Heart left ventricle (tissue), 16 donors: ENCODE results near the gene LIN37. TPM values are rescaled to one million over a fixed set of nuclear protein-coding genes. Genes with fewer than 3 reads are reported as not detected.
A peak's percentile ranks its signal among the peaks of the same experiment; 100 is the strongest.

Source experiments
- ATAC-seq, 4 donors: fragments of 200-7000 bp; cut with Tn5 transposase; one replicate each; pipeline ENCODE4 v1.9.1; 2020 to 2022; ENCODE audit warnings: moderate library complexity in 4 of 4, mild to moderate bottlenecking in 3 of 4, moderate number of reproducible peaks in 1 of 4
- DNase-seq, 5 donors: peaks; one replicate each; pipeline ENCODE4 v3.0.0-alpha.2; 2020
- H3K27ac ChIP-seq, 12 donors: fragments of 200-600 bp; sonication (generic) in 4 of 12; one replicate each; pipeline versions ENCODE4 v1.5.0 to v1.8.0; 2016 to 2022; ENCODE audit warnings: mild to moderate bottlenecking in 2 of 12
- H3K27me3 ChIP-seq, 9 donors: fragments of 200-600 bp; sonication (generic) in 2 of 9; one replicate each; pipeline versions ENCODE4 v1.5.1 to v1.8.0; 2016 to 2022; ENCODE audit warnings: mild to moderate bottlenecking in 3 of 9
- H3K36me3 ChIP-seq, 9 donors: fragments of 200-600 bp; sonication (generic) in 2 of 9; one replicate each; pipeline versions ENCODE4 v1.5.0 to v1.8.0; 2018 to 2022; ENCODE audit warnings: mild to moderate bottlenecking in 2 of 9
- H3K4me1 ChIP-seq, 12 donors: fragments of 200-600 bp; sonication (generic) in 4 of 12; one replicate each; pipeline versions ENCODE4 v1.5.0 to v1.8.0; 2016 to 2022; ENCODE audit warnings: mild to moderate bottlenecking in 3 of 12
- H3K4me3 ChIP-seq, 12 donors: fragments of 200-600 bp; sonication (generic) in 4 of 12; one replicate each; pipeline versions ENCODE4 v1.5.0 to v1.8.0; 2017 to 2022; ENCODE audit warnings: mild to moderate bottlenecking in 9 of 12, moderate library complexity in 4 of 12
- H3K9me3 ChIP-seq, 12 donors: fragments of 200-600 bp; sonication (generic) in 4 of 12; one replicate each; pipeline versions ENCODE4 v1.5.0 to v1.8.0; 2016 to 2022; ENCODE audit warnings: mild to moderate bottlenecking in 1 of 12
- CTCF ChIP-seq, 12 donors: fragments of 200-600 bp; sonication (generic) in 4 of 12; IDR thresholded peaks; one replicate each; pipeline versions ENCODE4 v1.5.0 to v1.8.0; 2018 to 2022; ENCODE audit warnings: antibody characterized with exemption in 12 of 12, mild to moderate bottlenecking in 5 of 12
- POLR2A ChIP-seq, 2 donors: fragments of 450-650 bp; IDR thresholded peaks; one replicate each; pipeline ENCODE4 v1.6.1; 2017; ENCODE audit warnings: antibody characterized with exemption in 2 of 2, mild to moderate bottlenecking in 2 of 2, moderate library complexity in 2 of 2
- WGBS, 4 donors: extraction: QIAGEN DNeasy Blood & Tissue Kit in 2 of 4; methylation state at CpG; one replicate each; pipeline versions ENCODE4 v1.1.5 to v1.1.7; 2013 to 2018; 5-methylcytosine and 5-hydroxymethylcytosine counted together
- intact Hi-C, 10 donors: fragments of 100-400 bp; cut with DNase I; formaldehyde crosslinking; loops; one replicate each; pipeline versions ENCODE4 v1.11.1 to v1.14.2; 2022
- polyA plus RNA-seq, 2 donors: library from polyadenylated mRNA; stranded (reverse); fragments of 200-250 nt; gene quantifications; one replicate each; pipeline ENCODE4 v1.2.3, GENCODE V29; 2013
- total RNA-seq, 9 donors: library from RNA; depleted of rRNA in 2 of 9; stranded (reverse); fragments of >200 nt in 2 of 9; fragmentation: NEBNext Ultra II Directional in 3 of 9; extraction: Animal tissue kit (Norgen Biotek cat#: 25700) in 3 of 9; gene quantifications; one replicate each; pipeline versions ENCODE4 v1.1.0 to v1.2.4, GENCODE V29; 2016 to 2023
- donor health status: ischemic (EF 13 %, LVEDD 7.1; RV severe dilation, severe dysfunction).
- donor health status: healthy with polysubstance abuse.
- donor health status: DM: no; HTN: yes; CAD: no.
- donor health status: DM: no; HTN: no; CAD: no.
- donor health status: ischemic (EF 25% LVEDD 6.9; RV normal size, moderate dysfunction).
- donor health status: ischemic (EF 25% LVEDD 5.7; RV mildly dilated, moderate dysfunction).
- donor health status: healthy.
- donor health status: DM: yes; HTN: yes; CAD: no.
- donor health status: ischemic (EF 35%, LVEDD 5.7; RV mildly dilated, moderate dysfunction).
- donor health status: nonischemic (EF 11% LVEDD 7.7; RV severe dilation, severe dysfunction).
- donor health status: DM: yes; HTN: yes; CAD: no.
- donor health status: PGD.
- donor health status: ischemic (EF 29% LVEDD 5.4; RV normal size, mild dysfunction).
- donor health status: nonischemic (EF 23%, LVEDD 6.1; RV moderate dilation, normal function).

LIN37 gene
- total and polyA plus RNA-seq, 11 donors: 3.7 to 23.0 (median 7.8) TPM

GRCh38 chr19:35764432-35765315 lies 16.3 kb downstream of the LIN37 start:
- DNase-seq: peak in 1 of 5 donors; percentile 13
- WGBS, 4 donors: 92 to 97% (median 95%) methylated on average over 17 of the region's 17 CpGs
- intact Hi-C loops: no loop called here
- Histone ChIP-seq H3K9me3 (no peaks in the 10 kb centered on the region), H3K27me3 (no peaks in the 10 kb centered on the region), H3K27ac (no peak overlapping the region), H3K4me1 (peaks cover 0 to 11% (median 0%) of the 10 kb centered on the region in 12 donors), H3K36me3 (peaks cover 0 to 55% (median 33%) of the 10 kb centered on the region in 9 donors), H3K4me3 (no peak overlapping the region)
- ATAC-seq: no peak
- TF ChIP-seq POLR2A (IDR thresholded peaks at IDR 0.05) (no peak), CTCF (IDR thresholded peaks at IDR 0.05) (no peak)

- intact Hi-C loops: no loop called here
- ATAC-seq (peak; percentile 5 to 14 (median 8)), DNase-seq (peak in 1 of 5 donors; percentile 25)
- Histone ChIP-seq H3K27me3 (no peaks in the 10 kb centered on the region), H3K4me3 (no peak overlapping the region), H3K27ac (no peak overlapping the region), H3K4me1 (peaks cover 0 to 6% (median 0%) of the 10 kb centered on the region in 12 donors), H3K36me3 (peaks cover 0 to 52% (median 33%) of the 10 kb centered on the region in 9 donors), H3K9me3 (no peaks in the 10 kb centered on the region)
- no peak for TF ChIP-seq CTCF (IDR thresholded peaks at IDR 0.05)
- TF ChIP-seq POLR2A (IDR thresholded peaks at IDR 0.05): no peak
- WGBS, 4 donors: 83 to 93% (median 90%) methylated on average over 5 to 11 of the region's 11 CpGs
These were observed 18.3 kb downstream of the LIN37 start for GRCh38 chr19:35766571-35767104.

- no peak overlapping the region for H3K4me3 ChIP-seq
- peak in 1 of 5 donors; percentile 36 for DNase-seq
These were observed 19.1 kb downstream of the LIN37 start for GRCh38 chr19:35767288-35768081.

More at GRCh38 chr19:35767288-35768081, 19.1 kb downstream of the LIN37 start:
- intact Hi-C loops: no loop called here
- WGBS, 4 donors: 55 to 94% (median 66%) methylated on average over 10 to 34 of the region's 34 CpGs
- peak in 3 of 4 donors; percentile 31 to 51 (median 47) for ATAC-seq
- Histone ChIP-seq H3K27me3 (no peaks in the 10 kb centered on the region), H3K27ac (no peak overlapping the region), H3K36me3 (peaks cover 0 to 43% (median 25%) of the 10 kb centered on the region in 9 donors), H3K4me1 (peaks cover 0 to 6% (median 0%) of the 10 kb centered on the region in 12 donors), H3K9me3 (no peaks in the 10 kb centered on the region)
- TF ChIP-seq POLR2A (IDR thresholded peaks at IDR 0.05) (no peak), CTCF (IDR thresholded peaks at IDR 0.05) (no peak)
